Measurements from ENCODE around the gene CLEC18B. TPM values are rescaled to one million over a fixed set of nuclear protein-coding genes. Genes with fewer than 3 reads are reported as not detected.

Gene CLEC18B
- total and polyA plus RNA-seq, 7 experiments from 2014 or later: 0.49 to 3.0 (median 1.5) TPM; not detected in 2

GRCh38 chr16:74465281-74465680, 44.0 kb upstream of the CLEC18B start:
- DNase-seq: no peak

GRCh38 chr16:74463888-74464287, 42.6 kb upstream of the CLEC18B start:
- ChIA-PET CTCF (no interaction called here), POLR2A (no interaction called here)
- Mint-ChIP-seq H3K27me3 (no peaks in the 10 kb centered on the region), H3K9me3 (no peaks in the 10 kb centered on the region), H3K36me3 (peaks cover 11 to 73% (median 48%) of the 10 kb centered on the region in 5 donors), H3K4me3 (no peak overlapping the region), H3K4me1 (peaks cover 10 to 17% (median 16%) of the 10 kb centered on the region in 7 donors), H3K27ac (peak overlapping the region in 2 of 9 donors; percentile 48 to 81)
- no peaks in the 10 kb centered on the region for H3K27me3 ChIP-seq (ENCODE audit: control insufficient read depth in 2 of 2, insufficient read depth in 2 of 2, low read length in 2 of 2)
- no peak overlapping the region for H3K4me3 ChIP-seq (ENCODE audit: low read length)
- no peak overlapping the region for H3K27ac ChIP-seq (ENCODE audit: low read depth, low read length)
- H3K9me3 ChIP-seq (ENCODE audit: control insufficient read depth in 2 of 3, low read length in 3 of 3): no peaks in the 10 kb centered on the region
- DNase-seq (no peak), ATAC-seq (no peak)
- intact Hi-C loops (cut with micrococcal nuclease): loop anchor here in 1 of 2 donors (10.0 kb wide), 1 partner anchor 141 kb away; the partner anchor contains the start of gene GLG1
- peaks cover 14 to 94% (median 54%) of the 10 kb centered on the region in 3 experiments for H3K36me3 ChIP-seq (ENCODE audit: control insufficient read depth in 2 of 3, insufficient read depth in 3 of 3, low read length in 3 of 3)
- peaks cover 4 to 5% of the 10 kb centered on the region in 2 donors for H3K4me1 ChIP-seq (ENCODE audit: control insufficient read depth in 2 of 2, insufficient read depth in 2 of 2, low read length in 2 of 2)

More at GRCh38 chr16:74465281-74465680, 44.0 kb upstream of the CLEC18B start:
- H3K4me1 ChIP-seq (ENCODE audit: control insufficient read depth in 2 of 2, insufficient read depth in 2 of 2, low read length in 2 of 2): peaks cover 4 to 5% of the 10 kb centered on the region in 2 donors
- H3K9me3 ChIP-seq (ENCODE audit: control insufficient read depth in 2 of 3, low read length in 3 of 3): no peaks in the 10 kb centered on the region
- Mint-ChIP-seq H3K27me3 (no peaks in the 10 kb centered on the region), H3K4me1 (peaks cover 10 to 20% (median 16%) of the 10 kb centered on the region in 7 donors), H3K4me3 (no peak overlapping the region), H3K36me3 (peaks cover 11 to 73% (median 48%) of the 10 kb centered on the region in 5 donors), H3K9me3 (no peaks in the 10 kb centered on the region), H3K27ac (peak overlapping the region in 1 of 9 donors; percentile 81)
- no peak overlapping the region for H3K4me3 ChIP-seq (ENCODE audit: low read length)
- intact Hi-C loops (cut with micrococcal nuclease): loop anchor here in 1 of 2 donors (10.0 kb wide), 1 partner anchor 140 kb away; the partner anchor contains the start of gene GLG1
- no peak for ATAC-seq
- CTCF ChIA-PET: no interaction called here
- H3K36me3 ChIP-seq (ENCODE audit: control insufficient read depth in 2 of 3, insufficient read depth in 3 of 3, low read length in 3 of 3): peaks cover 21 to 96% (median 61%) of the 10 kb centered on the region in 3 experiments
- POLR2A ChIA-PET: no interaction called here
- H3K27ac ChIP-seq (ENCODE audit: low read depth, low read length): no peak overlapping the region
- H3K27me3 ChIP-seq (ENCODE audit: control insufficient read depth in 2 of 2, insufficient read depth in 2 of 2, low read length in 2 of 2): no peaks in the 10 kb centered on the region

DNA sequence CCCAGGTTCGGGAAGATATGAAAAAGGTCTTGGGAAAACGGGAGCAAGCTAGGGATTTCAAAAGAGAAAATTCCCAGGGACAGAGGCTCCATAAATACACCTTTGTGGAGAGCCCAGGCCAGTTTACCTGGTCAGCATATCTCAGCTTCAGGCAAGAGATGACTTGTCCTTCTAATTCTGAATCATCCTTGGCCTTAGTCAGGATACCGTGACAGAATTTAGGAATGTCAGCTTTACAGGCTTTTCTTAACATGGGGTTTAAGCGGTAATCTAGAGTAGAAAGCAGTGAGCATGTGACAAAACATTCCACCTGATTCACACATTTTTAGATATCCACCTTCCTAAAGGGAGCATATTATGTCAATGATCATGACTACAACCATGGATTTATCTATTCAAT, 41.1 kb upstream of the CLEC18B start:
- Histone ChIP-seq H3K9me3 (ENCODE audit: control insufficient read depth in 2 of 3, low read length in 3 of 3) (no peaks in the 10 kb centered on the region), H3K4me1 (ENCODE audit: control insufficient read depth in 2 of 2, insufficient read depth in 2 of 2, low read length in 2 of 2) (peaks cover 3 to 4% of the 10 kb centered on the region in 2 donors), H3K27me3 (ENCODE audit: control insufficient read depth in 2 of 2, insufficient read depth in 2 of 2, low read length in 2 of 2) (no peaks in the 10 kb centered on the region), H3K36me3 (ENCODE audit: control insufficient read depth in 2 of 3, insufficient read depth in 3 of 3, low read length in 3 of 3) (peaks cover 22 to 92% (median 49%) of the 10 kb centered on the region in 3 experiments), H3K4me3 (ENCODE audit: low read length) (no peak overlapping the region), H3K27ac (ENCODE audit: low read depth, low read length) (no peak overlapping the region)
- ATAC-seq: no peak
- intact Hi-C loops (cut with micrococcal nuclease): loop anchor here in 1 of 2 donors (10.0 kb wide), 1 partner anchor 142 kb away; the partner anchor contains the start of gene GLG1
- DNase-seq: no peak
- POLR2A ChIA-PET: no interaction called here
- Mint-ChIP-seq H3K27ac (peak overlapping the region in 2 of 9 donors; percentile 18 to 32), H3K4me1 (peaks cover 8 to 17% (median 10%) of the 10 kb centered on the region in 7 donors), H3K9me3 (no peaks in the 10 kb centered on the region), H3K4me3 (no peak overlapping the region), H3K36me3 (peaks cover 15 to 77% (median 54%) of the 10 kb centered on the region in 5 donors), H3K27me3 (no peaks in the 10 kb centered on the region)
- CTCF ChIA-PET: no interaction called here

DNA sequence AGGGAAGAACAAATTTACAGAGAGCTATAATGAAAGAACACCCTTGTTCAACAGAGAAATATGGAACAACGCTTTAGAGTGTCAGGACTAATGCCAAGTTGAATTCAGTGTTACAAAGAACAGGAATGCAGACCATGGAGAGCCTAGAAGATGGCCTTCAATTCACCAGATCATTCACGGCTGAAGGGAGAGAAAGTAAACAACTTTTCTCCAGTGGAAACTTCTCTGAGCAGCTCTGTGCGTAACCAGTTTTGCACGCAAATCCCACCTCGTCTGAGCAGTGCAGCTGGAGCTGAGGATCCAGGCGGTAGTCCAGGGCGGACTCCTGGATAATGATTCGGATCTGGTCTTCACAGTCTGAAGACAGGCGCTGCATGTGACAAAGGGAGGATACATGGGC, 40.5 kb upstream of the CLEC18B start:
- Histone ChIP-seq H3K4me1 (ENCODE audit: control insufficient read depth in 2 of 2, insufficient read depth in 2 of 2, low read length in 2 of 2) (no peaks in the 10 kb centered on the region), H3K9me3 (ENCODE audit: control insufficient read depth in 2 of 3, low read length in 3 of 3) (no peaks in the 10 kb centered on the region), H3K4me3 (ENCODE audit: low read length) (no peak overlapping the region), H3K27ac (ENCODE audit: low read depth, low read length) (no peak overlapping the region), H3K36me3 (ENCODE audit: control insufficient read depth in 2 of 3, insufficient read depth in 3 of 3, low read length in 3 of 3) (peaks cover 26 to 92% (median 49%) of the 10 kb centered on the region in 3 experiments), H3K27me3 (ENCODE audit: control insufficient read depth in 2 of 2, insufficient read depth in 2 of 2, low read length in 2 of 2) (no peaks in the 10 kb centered on the region)
- POLR2A ChIA-PET: no interaction called here
- intact Hi-C loops (cut with micrococcal nuclease): loop anchor here in 1 of 2 donors (10.0 kb wide), 1 partner anchor 143 kb away; the partner anchor contains the start of gene GLG1
- no peaks in the 10 kb centered on the region for H3K9me3 Mint-ChIP-seq
- no peak overlapping the region for H3K4me3 Mint-ChIP-seq
- H3K27me3 Mint-ChIP-seq: no peaks in the 10 kb centered on the region
- H3K27ac Mint-ChIP-seq: peak overlapping the region in 1 of 9 donors; percentile 32
- CTCF ChIA-PET: no interaction called here
- peaks cover 3 to 12% (median 5%) of the 10 kb centered on the region in 7 donors for H3K4me1 Mint-ChIP-seq
- no peak for ATAC-seq
- DNase-seq: no peak
- peaks cover 16 to 73% (median 49%) of the 10 kb centered on the region in 5 donors for H3K36me3 Mint-ChIP-seq

DNA sequence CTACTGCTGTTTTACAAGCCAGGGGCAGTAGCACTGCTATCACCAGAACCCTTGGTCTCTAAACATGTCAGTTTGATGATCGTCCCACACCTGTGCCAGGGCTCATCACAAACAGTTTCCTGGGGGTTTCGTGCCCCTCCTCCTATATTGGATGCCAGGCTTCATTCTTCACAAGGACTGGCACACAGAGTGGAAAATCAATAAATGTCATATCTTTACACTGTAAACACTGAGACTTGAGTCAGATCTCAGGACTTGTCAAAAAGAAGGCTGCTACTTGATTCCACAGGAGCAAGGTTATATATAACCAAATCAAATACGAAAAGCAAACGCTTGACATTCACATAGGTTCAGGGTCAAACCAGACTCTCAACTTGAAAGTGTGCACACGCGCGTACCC, 39.3 kb upstream of the CLEC18B start:
- H3K36me3 ChIP-seq (ENCODE audit: control insufficient read depth in 2 of 3, insufficient read depth in 3 of 3, low read length in 3 of 3): peaks cover 30 to 92% (median 51%) of the 10 kb centered on the region in 3 experiments
- no peak overlapping the region for H3K27ac ChIP-seq (ENCODE audit: low read depth, low read length)
- Mint-ChIP-seq H3K27ac (peak overlapping the region in 1 of 9 donors; percentile 43), H3K27me3 (no peaks in the 10 kb centered on the region), H3K36me3 (peaks cover 16 to 73% (median 48%) of the 10 kb centered on the region in 5 donors), H3K9me3 (no peaks in the 10 kb centered on the region), H3K4me3 (no peak overlapping the region), H3K4me1 (peaks cover 0 to 6% (median 0%) of the 10 kb centered on the region in 7 donors)
- no peaks in the 10 kb centered on the region for H3K4me1 ChIP-seq (ENCODE audit: control insufficient read depth in 2 of 2, insufficient read depth in 2 of 2, low read length in 2 of 2)
- POLR2A ChIA-PET: no interaction called here
- H3K27me3 ChIP-seq (ENCODE audit: control insufficient read depth in 2 of 2, insufficient read depth in 2 of 2, low read length in 2 of 2): no peaks in the 10 kb centered on the region
- CTCF ChIA-PET: interaction anchor here (0.7 kb wide), 1 partner anchor 143 kb away, joined by 3 read pairs; no protein-coding TSS in a partner anchor
- intact Hi-C loops (cut with micrococcal nuclease): loop anchor here in 1 of 2 donors (10.0 kb wide), 1 partner anchor 144 kb away; the partner anchor contains the start of gene GLG1
- ATAC-seq: no peak
- H3K4me3 ChIP-seq (ENCODE audit: low read length): no peak overlapping the region
- no peak for DNase-seq
- no peaks in the 10 kb centered on the region for H3K9me3 ChIP-seq (ENCODE audit: control insufficient read depth in 2 of 3, low read length in 3 of 3)

DNA sequence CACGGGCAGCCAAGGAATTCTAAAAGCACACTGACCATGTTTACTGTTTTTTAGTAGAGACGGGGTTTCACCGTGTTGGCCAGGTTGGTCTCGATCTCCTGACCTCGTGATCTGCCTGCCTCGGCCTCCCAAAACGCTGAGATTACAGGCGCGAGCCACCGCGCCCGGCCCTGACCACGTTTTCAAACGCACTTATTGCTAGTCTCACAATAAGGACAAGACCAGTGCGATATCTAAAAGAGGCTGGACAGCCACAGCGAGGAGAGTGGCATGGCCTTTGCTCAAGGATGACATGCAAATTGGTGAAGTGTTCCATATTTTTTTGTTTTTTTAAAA, 35.0 kb upstream of the CLEC18B start:
- ChIA-PET CTCF (no interaction called here), POLR2A (interaction anchor here (1.0 kb wide), 1 partner anchor 173 kb away, joined by 4 read pairs; no protein-coding TSS in a partner anchor)
- DNase-seq (no peak), ATAC-seq (no peak)
- Histone ChIP-seq H3K4me1 (ENCODE audit: control insufficient read depth in 2 of 2, insufficient read depth in 2 of 2, low read length in 2 of 2) (no peaks in the 10 kb centered on the region), H3K27me3 (ENCODE audit: control insufficient read depth in 2 of 2, insufficient read depth in 2 of 2, low read length in 2 of 2) (no peaks in the 10 kb centered on the region), H3K36me3 (ENCODE audit: control insufficient read depth in 2 of 3, insufficient read depth in 3 of 3, low read length in 3 of 3) (peaks cover 15 to 83% (median 36%) of the 10 kb centered on the region in 3 experiments), H3K27ac (ENCODE audit: low read depth, low read length) (no peak overlapping the region), H3K4me3 (ENCODE audit: low read length) (no peak overlapping the region), H3K9me3 (ENCODE audit: control insufficient read depth in 2 of 3, low read length in 3 of 3) (no peaks in the 10 kb centered on the region)
- peaks cover 0 to 6% (median 0%) of the 10 kb centered on the region in 7 donors for H3K4me1 Mint-ChIP-seq
- H3K4me3 Mint-ChIP-seq: no peak overlapping the region
- peaks cover 0 to 4% (median 0%) of the 10 kb centered on the region in 11 donors for H3K9me3 Mint-ChIP-seq
- H3K27me3 Mint-ChIP-seq: no peaks in the 10 kb centered on the region
- H3K36me3 Mint-ChIP-seq: peaks cover 5 to 69% (median 45%) of the 10 kb centered on the region in 5 donors
- intact Hi-C loops (cut with micrococcal nuclease): no loop called here
- H3K27ac Mint-ChIP-seq: no peak overlapping the region

All from naive thymus-derived CD4-positive, alpha-beta T cell (primary cell).